K562 (cell line): Measurements from ENCODE around the gene SMAGP. TPM values are rescaled to one million over a fixed set of nuclear protein-coding genes. Genes with fewer than 3 reads are reported as not detected.
A peak's percentile ranks its signal among the peaks of the same experiment; 100 is the strongest.

Experiments
- ATAC-seq: fragments of 200-7000 bp; cut with Tn5 transposase; 3 replicates; pipeline ENCODE4 v1.9.1; 2020; ENCODE audit warnings: moderate library complexity
- BruUV-seq: library from RNA; stranded (reverse); fragments of 400-500 nt; replicated peaks from 2 replicates; lab custom pipeline; 2021; lab: Mats Ljungman, UMichigan
- CTCF ChIA-PET: fragments of 300-600 bp; formaldehyde crosslinking; extraction: SDS; loops from one replicate; lab custom pipeline; 2021; ENCODE audit warnings: low intra/inter-chr PET ratio; lab: Yijun Ruan, JAX
- POLR2A ChIA-PET: fragments of 300-600, 350-650 bp; sonication (Branson Sonifier 250); formaldehyde crosslinking; extraction: SDS; loops from one replicate; lab custom pipeline; 2021; ENCODE audit warnings: antibody characterized with exemption, inconsistent platforms; lab: Yijun Ruan, JAX
- DNase-seq, 4 experiments: peaks; one replicate each; pipeline versions ENCODE4 v3.0.0 to v3.0.0-alpha.2; 2011 to 2018; ENCODE audit warnings: low spot score in 3 of 4, mixed read lengths in 3 of 4; ENCODE audit errors: extremely low read depth in 1 of 4
- FAIRE-seq: peaks from 2 replicates; lab custom pipeline; 2011; peaks lifted over from hg19 to GRCh38; lab: Jason Lieb, UNC
- H2AFZ ChIP-seq: 2 replicates; pipeline ENCODE4 v1.6.0; 2011; ENCODE audit warnings: low read depth, low read length, control low read depth, inconsistent platforms
- H3K27ac ChIP-seq: fragments of 200-600 bp; 3 replicates; pipeline ENCODE4 v1.8.0; 2011; ENCODE audit warnings: low read depth, mild to moderate bottlenecking, control low read depth, inconsistent platforms, low read length, moderate library complexity, mixed read lengths; ENCODE audit errors: extremely low read depth
- H3K27me3 ChIP-seq, 2 experiments: fragments of 300-600 bp in 1 of 2; 2 replicates in 1 of 2; 3 replicates in 1 of 2; pipeline versions ENCODE4 v1.6.0 to v1.8.0; 2011; ENCODE audit warnings: inconsistent platforms in 2 of 2, low read length in 2 of 2, mild to moderate bottlenecking in 1 of 2, mixed read lengths in 1 of 2, moderate library complexity in 1 of 2; ENCODE audit not compliant: control insufficient read depth in 2 of 2, insufficient read depth in 2 of 2
- H3K36me3 ChIP-seq: fragments of 300-600 bp; 3 replicates; pipeline ENCODE4 v1.8.0; 2011; ENCODE audit warnings: mild to moderate bottlenecking, low read length, inconsistent platforms; ENCODE audit not compliant: control insufficient read depth, insufficient read depth
- H3K4me1 ChIP-seq, 2 experiments: fragments of 200-600 bp in 1 of 2; replicated peaks in 1 of 2; 2 replicates in 1 of 2; 3 replicates in 1 of 2; pipeline versions ENCODE4 v1.5.1 to v1.8.0; 2011; ENCODE audit warnings: inconsistent platforms in 2 of 2, low read length in 2 of 2, mild to moderate bottlenecking in 1 of 2, mixed read lengths in 1 of 2, moderate library complexity in 1 of 2; ENCODE audit not compliant: control insufficient read depth in 2 of 2, insufficient read depth in 2 of 2
- H3K4me2 ChIP-seq: 2 replicates; pipeline ENCODE4 v1.6.1; 2011; ENCODE audit warnings: low read length, control low read depth, inconsistent platforms, mixed read lengths; ENCODE audit not compliant: insufficient read depth
- H3K4me3 ChIP-seq: fragments of 200-600 bp; sonication (generic), shearing (Covaris generic); 2 replicates; pipeline ENCODE4 v1.5.1; 2016; ENCODE audit warnings: control low read depth, inconsistent platforms
- H3K79me2 ChIP-seq: fragments of 200-600 bp; 3 replicates; pipeline ENCODE4 v1.8.0; 2011; ENCODE audit warnings: low read length, inconsistent platforms; ENCODE audit not compliant: control insufficient read depth, insufficient read depth
- H3K9ac ChIP-seq, 2 experiments: 2 replicates each; pipeline versions ENCODE4 v1.6.0 to v1.6.1; 2011; ENCODE audit warnings: low read depth in 2 of 2, low read length in 2 of 2, control low read depth in 1 of 2, inconsistent platforms in 1 of 2, mild to moderate bottlenecking in 1 of 2, mixed read lengths in 1 of 2; ENCODE audit not compliant: insufficient read depth in 1 of 2
- H3K9me1 ChIP-seq: one replicate; pipeline ENCODE4 v1.6.0; 2011; ENCODE audit warnings: inconsistent platforms, mild to moderate bottlenecking, low read length, moderate library complexity; ENCODE audit not compliant: control insufficient read depth, insufficient read depth
- H3K9me3 ChIP-seq: replicated peaks from 2 replicates; pipeline ENCODE4 v1.5.1; 2011; ENCODE audit warnings: low read depth, low read length, inconsistent platforms; ENCODE audit not compliant: control insufficient read depth, insufficient read depth
- H4K20me1 ChIP-seq: replicated peaks from 2 replicates; pipeline ENCODE4 v1.6.1; 2011; ENCODE audit warnings: low read length, inconsistent platforms, mixed read lengths; ENCODE audit not compliant: control insufficient read depth, insufficient read depth
- CHD1 ChIP-seq: fragments of 200-600 bp; sonication (generic); IDR thresholded peaks from one replicate; pipeline ENCODE4 v1.6.1; 2012; ENCODE audit warnings: mild to moderate bottlenecking, moderate library complexity, low read length, inconsistent platforms
- CXXC5 ChIP-seq: fragments of 250-450 bp; sonication (Bioruptor Pico); IDR thresholded peaks from 2 replicates; pipeline ENCODE4 v1.8.0; 2022; ENCODE audit warnings: inconsistent platforms, mild to moderate bottlenecking, moderate library complexity
- DDX20 ChIP-seq: fragments of 450-650 bp; IDR thresholded peaks from 2 replicates; pipeline ENCODE4 v1.6.1; 2016; ENCODE audit warnings: missing genetic modification characterization, low read depth, mild to moderate bottlenecking, missing compliant biosample characterization, moderate library complexity
- DIDO1 ChIP-seq: fragments of 450-650 bp; IDR thresholded peaks from 2 replicates; pipeline ENCODE4 v1.6.1; 2016; ENCODE audit warnings: low read depth, missing biosample characterization, missing genetic modification characterization
- KDM2B ChIP-seq: fragments of 250-450 bp; sonication (Bioruptor Pico); IDR thresholded peaks from 2 replicates; pipeline ENCODE4 v1.8.0; 2021; ENCODE audit warnings: mild to moderate bottlenecking, moderate library complexity
- MECOM ChIP-seq: fragments of 250-450 bp; sonication (Bioruptor Pico); IDR thresholded peaks from 2 replicates; pipeline ENCODE4 v1.8.0; 2022; ENCODE audit warnings: inconsistent platforms
- SRSF3 ChIP-seq: fragments of 200-400 bp; formaldehyde crosslinking; IDR thresholded peaks from 2 replicates; pipeline ENCODE4 v1.6.1; 2016; ENCODE audit warnings: mild to moderate bottlenecking, low read length, moderate library complexity; ENCODE audit not compliant: insufficient read depth
- ZNF232 ChIP-seq: sonication (generic); formaldehyde crosslinking; IDR thresholded peaks from 2 replicates; pipeline ENCODE4 v1.8.0; 2022; ENCODE audit warnings: mild to moderate bottlenecking, missing genetic modification reagents
- ZNF324 ChIP-seq: fragments of 250-450 bp; sonication (Bioruptor Pico); IDR thresholded peaks from 2 replicates; pipeline ENCODE4 v1.4.0; 2020; ENCODE audit warnings: mild to moderate bottlenecking
- WGBS: fragments of 100-300 bp; shearing (Covaris generic); methylation state at CpG from one replicate; pipeline ENCODE4 v1.1.6; 2016; ENCODE audit warnings: low coverage, mixed read lengths; ENCODE audit not compliant: insufficient coverage; ENCODE audit errors: missing lambda C conversion rate; 5-methylcytosine and 5-hydroxymethylcytosine counted together
- in situ Hi-C: fragments of 300-500 bp; cut with MboI; formaldehyde crosslinking; loops from 4 replicates; pipeline ENCODE4 v1.15.0; 2018; ENCODE audit warnings: inconsistent platforms, mixed read lengths
- intact Hi-C: fragments of 100-400 bp; cut with micrococcal nuclease; formaldehyde crosslinking; loops from 2 replicates; pipeline ENCODE4 v1.14.2; 2022
- polyA plus RNA-seq, 8 experiments: library from polyadenylated mRNA; depleted of rRNA in 4 of 8; stranded (reverse) in 5 of 8; unstranded in 3 of 8; fragments of >200 nt; fragmentation: Nextera tagmentation in 2 of 8; fragmentation: Illumina TruSeq in 1 of 8; extraction: Ambion mirVana in 2 of 8; extraction: Trizol in 1 of 8; gene quantifications; 2 replicates each; pipeline versions ENCODE4 v1.2.1 to v1.2.3, GENCODE V29; 2011 to 2014; ENCODE audit warnings: inconsistent platforms in 1 of 8, missing spikeins in 1 of 8
- total RNA-seq, 7 experiments: library from RNA; depleted of rRNA in 6 of 7; stranded (reverse); fragments of >200 nt in 6 of 7; fragmentation: Illumina TruSeq in 2 of 7; extraction: Trizol in 2 of 7; gene quantifications; 2 replicates each; pipeline versions ENCODE4 v1.2.1 to v1.2.3, GENCODE V29; 2011 to 2021; ENCODE audit warnings: low replicate concordance in 1 of 7
- TF ChIP-seq, protein P1 (sequence below): sonication (generic); formaldehyde crosslinking; IDR thresholded peaks from 2 replicates; pipeline ENCODE4 v1.8.1; 2022; ENCODE audit warnings: missing genetic modification reagents
- TF ChIP-seq, protein P2 (sequence below), 2 experiments: IDR thresholded peaks in 1 of 2; conservative IDR thresholded peaks in 1 of 2; 2 replicates each; pipeline ENCODE4 v1.6.1; 2016; ENCODE audit warnings: low read depth in 2 of 2, mild to moderate bottlenecking in 1 of 2, missing compliant biosample characterization in 1 of 2, missing genetic modification characterization in 1 of 2, moderate library complexity in 1 of 2

The SMAGP gene
- total and polyA plus RNA-seq, 9 of the 15 experiments (the other 6 are each of a cell fraction or from before 2014, with no cell fraction given), result 23.1 to 62.3 (median 29.9) TPM

DNA sequence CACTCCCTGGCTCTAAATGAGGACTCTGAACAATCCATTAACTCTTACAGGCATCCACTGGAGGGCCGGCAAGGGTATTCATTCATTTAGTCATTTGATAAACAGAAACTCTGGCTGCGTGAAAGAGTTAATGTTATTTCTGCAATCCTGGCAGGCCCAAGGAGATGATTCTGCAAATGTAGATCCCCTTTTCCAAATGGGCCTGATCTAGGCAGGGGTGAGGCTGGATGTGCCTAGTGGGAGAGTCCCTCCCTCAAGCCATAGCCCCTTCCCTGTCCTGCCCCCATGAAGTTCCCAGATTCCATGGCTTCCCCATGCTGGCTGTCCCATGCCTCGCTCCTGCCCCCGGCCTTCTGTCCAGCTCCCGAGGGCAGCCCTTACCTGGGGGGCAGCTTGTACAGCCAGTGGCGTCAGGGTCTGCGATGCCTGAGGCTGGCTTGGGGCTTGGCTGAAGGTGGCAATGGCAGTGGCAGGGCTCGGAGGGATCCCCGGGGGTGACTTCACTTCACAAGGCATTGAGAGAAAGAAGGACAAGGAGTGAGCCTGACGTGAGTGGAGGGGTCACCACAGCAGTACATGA lies 70.8 kb downstream of the SMAGP start:
- DNase-seq (no peak), ATAC-seq (no peak), FAIRE-seq (no peak)
- no peaks in the 10 kb centered on the region for H3K9me3 ChIP-seq
- peak overlapping the region in 1 of 2 experiments; percentile 32; a peak in 1 of 4 replicates for H3K9ac ChIP-seq
- H3K4me1 ChIP-seq, result peaks cover 0 to 17% of the 10 kb centered on the region in 2 experiments; a peak in 3 of 5 replicates
- 58% methylated on average over 7 of the region's 10 CpGs for WGBS
- TF ChIP-seq MECOM (CRISPR knock-in tag) (no peak), CHD1 (no peak), DDX20 (tag) (no peak), SRSF3 (no peak), CXXC5 (CRISPR knock-in tag) (no peak), KDM2B (no peak), ZNF324 (CRISPR knock-in tag) (no peak), DIDO1 (tag) (no peak), ZNF232 (CRISPR knock-in tag) (no peak)
- TF ChIP-seq, protein P1, sequence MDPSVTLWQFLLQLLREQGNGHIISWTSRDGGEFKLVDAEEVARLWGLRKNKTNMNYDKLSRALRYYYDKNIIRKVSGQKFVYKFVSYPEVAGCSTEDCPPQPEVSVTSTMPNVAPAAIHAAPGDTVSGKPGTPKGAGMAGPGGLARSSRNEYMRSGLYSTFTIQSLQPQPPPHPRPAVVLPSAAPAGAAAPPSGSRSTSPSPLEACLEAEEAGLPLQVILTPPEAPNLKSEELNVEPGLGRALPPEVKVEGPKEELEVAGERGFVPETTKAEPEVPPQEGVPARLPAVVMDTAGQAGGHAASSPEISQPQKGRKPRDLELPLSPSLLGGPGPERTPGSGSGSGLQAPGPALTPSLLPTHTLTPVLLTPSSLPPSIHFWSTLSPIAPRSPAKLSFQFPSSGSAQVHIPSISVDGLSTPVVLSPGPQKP (CRISPR knock-in tag), result no peak
- TF ChIP-seq, protein P2, sequence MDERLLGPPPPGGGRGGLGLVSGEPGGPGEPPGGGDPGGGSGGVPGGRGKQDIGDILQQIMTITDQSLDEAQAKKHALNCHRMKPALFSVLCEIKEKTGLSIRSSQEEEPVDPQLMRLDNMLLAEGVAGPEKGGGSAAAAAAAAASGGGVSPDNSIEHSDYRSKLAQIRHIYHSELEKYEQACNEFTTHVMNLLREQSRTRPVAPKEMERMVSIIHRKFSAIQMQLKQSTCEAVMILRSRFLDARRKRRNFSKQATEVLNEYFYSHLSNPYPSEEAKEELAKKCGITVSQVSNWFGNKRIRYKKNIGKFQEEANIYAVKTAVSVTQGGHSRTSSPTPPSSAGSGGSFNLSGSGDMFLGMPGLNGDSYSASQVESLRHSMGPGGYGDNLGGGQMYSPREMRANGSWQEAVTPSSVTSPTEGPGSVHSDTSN (CRISPR knock-in tag; IDR thresholded peaks at IDR 0.05; ENCODE audit: low read depth), result no peak
- TF ChIP-seq, protein P2 (tag; conservative IDR thresholded peaks at IDR 0.05; ENCODE audit: low read depth), result no peak
- H3K27me3 ChIP-seq, result no peaks in the 10 kb centered on the region
- no peaks in the 10 kb centered on the region for H3K36me3 ChIP-seq
- ChIA-PET CTCF (no interaction called here), POLR2A (interaction anchor here (0.7 to 2.4 kb wide), 3 partner anchors 9 to 18 kb away, joined by 3 to 7 read pairs (median 6); partner anchors contain the start of gene POU6F1)
- no peaks in the 10 kb centered on the region for H4K20me1 ChIP-seq
- H3K4me3 ChIP-seq, result no peak overlapping the region
- BruUV-seq, result no TSS peak
- no peak overlapping the region for H3K27ac ChIP-seq
- in situ Hi-C loops, result no loop called here
- intact Hi-C loops, result no loop called here
- H3K9me1 ChIP-seq, result no peaks in the 10 kb centered on the region
- H3K79me2 ChIP-seq, result no peaks in the 10 kb centered on the region
- no peak overlapping the region for H3K4me2 ChIP-seq
- H2AFZ ChIP-seq, result no peak overlapping the region
